A204.1 (cell line): ENCODE results near the gene GNLY.

Source experiments
- FAIRE-seq: peaks from 2 replicates; lab custom pipeline; 2012; peaks lifted over from hg19 to GRCh38; lab: Jason Lieb, UNC

Gene GNLY

DNA sequence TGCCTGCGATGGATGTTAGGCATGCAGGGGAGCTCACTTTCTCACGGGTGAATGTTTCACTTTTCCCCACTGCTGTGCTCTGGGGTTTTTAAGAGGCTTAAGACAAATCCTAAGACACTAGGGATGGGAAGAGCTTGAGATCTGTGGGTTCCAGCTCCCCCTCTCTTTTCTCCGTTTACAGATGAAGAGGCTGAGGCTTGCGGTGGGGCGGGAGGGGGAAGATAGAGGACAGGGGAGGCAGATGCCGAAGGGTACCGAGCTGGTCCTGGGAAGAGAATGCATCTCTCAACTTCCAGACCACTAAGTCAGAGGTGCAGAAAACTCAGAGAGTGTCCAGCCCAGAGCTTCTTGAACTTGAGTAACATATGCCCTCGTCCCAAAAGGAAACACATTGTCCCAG lies 51.5 kb downstream of the GNLY start:
- no peak for FAIRE-seq

DNA sequence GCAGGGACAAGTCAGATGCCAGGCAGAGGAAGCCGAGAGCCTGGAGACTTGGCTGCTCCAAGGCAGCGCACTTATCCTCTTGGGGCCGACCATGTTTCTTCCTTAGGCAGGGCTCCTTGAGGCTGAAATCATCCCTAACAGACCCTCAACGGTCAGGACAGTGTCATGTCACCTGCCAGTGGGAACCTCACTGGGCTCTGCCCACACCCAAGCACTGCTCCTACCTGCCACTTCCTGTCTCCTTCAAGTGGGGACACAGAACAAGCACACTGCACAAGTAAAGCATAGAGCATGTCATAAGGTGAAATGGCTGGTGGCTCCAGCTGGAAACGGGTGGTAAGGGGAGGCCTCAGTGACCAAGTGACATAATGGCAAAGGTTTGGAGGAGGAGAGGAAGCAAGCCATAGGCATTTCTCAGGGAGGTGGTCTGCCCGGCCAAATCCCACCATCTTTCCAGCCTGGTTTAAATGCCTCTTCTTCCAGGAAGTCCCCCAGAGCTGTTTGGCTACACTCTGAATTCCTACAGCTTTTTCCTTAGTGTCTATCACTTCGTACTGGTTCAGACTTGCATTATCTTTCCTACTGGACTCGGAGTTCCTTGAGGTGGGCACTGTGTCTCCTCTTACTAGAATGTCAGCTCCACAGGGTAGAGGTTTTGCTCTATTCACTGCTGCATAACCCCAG lies 52.3 kb downstream of the GNLY start:
- FAIRE-seq = no peak

DNA sequence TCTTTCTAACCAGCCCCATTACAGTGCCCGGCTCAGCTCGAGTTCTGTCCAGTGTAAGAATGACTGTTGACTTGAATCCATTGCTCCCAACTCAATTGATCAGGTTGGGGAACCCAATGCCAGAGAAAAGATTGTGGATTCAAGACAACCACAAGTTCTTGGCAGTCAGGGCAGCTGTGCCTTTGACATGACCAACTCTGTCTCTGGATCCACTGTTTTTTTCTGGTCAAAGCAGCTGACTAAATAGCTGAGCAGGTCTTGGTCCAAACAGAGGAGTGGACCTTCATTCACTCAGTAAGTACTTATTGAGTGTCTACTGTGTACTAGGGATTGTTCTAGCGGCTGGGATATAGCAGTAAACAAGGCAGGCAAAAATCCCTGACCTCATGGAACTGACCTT lies 53.3 kb downstream of the GNLY start:
- no peak for FAIRE-seq

DNA sequence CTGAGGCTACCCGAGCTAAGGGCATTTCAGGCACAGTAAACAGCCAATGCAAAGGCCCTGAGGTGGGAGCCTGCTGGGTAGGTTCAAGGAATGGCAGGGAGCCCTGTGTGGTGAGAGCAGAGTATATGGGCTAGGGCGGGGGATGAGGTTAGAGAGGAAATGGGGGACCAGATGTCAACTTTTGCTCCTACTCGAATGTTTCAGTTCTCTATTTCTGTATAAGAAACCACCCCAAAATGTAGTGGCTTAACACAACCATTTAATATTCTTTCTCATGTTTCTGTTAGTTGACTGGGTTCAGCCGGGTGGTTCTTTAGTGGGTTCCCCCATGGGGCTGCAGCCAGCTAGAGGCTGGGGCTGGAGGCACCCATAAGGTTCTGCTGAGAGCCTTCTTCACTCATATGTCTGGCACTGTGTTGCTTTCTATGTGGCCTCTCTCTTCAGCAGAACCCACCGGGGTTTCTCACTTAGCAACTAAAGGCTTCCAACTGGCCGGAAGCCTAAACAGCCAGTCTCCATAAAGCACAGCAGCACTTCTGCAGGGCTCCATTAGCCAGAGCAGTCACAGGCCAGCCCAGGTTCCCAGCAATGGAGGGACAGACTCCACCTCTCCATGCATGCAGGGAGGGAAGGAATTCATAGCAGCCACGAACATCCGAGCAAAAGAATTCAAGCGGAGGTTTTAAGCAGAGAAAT lies 54.0 kb downstream of the GNLY start:
- no peak for FAIRE-seq
